HG02970 (cell line): ENCODE data around the gene STEAP3.

Experiments
- ATAC-seq: cut with Tn5 transposase; IDR thresholded peaks from one replicate; pipeline ENCODE4 v1.9.1; 2021; ENCODE audit warnings: mild to moderate bottlenecking, moderate library complexity, moderate number of reproducible peaks; ENCODE audit not compliant: unreplicated experiment, low FRiP score

STEAP3 gene

GRCh38 chr2:119224391-119225104, 914 bp downstream of the STEAP3 start:
- ATAC-seq = no peak

- ATAC-seq = no peak
Observed at GRCh38 chr2:119225105-119225865, 1.7 kb downstream of the STEAP3 start.

- ATAC-seq = no peak
Observed at GRCh38 chr2:119225926-119226325, 2.3 kb downstream of the STEAP3 start.

GRCh38 chr2:119227346-119227745, 3.7 kb downstream of the STEAP3 start:
- no peak for ATAC-seq

- ATAC-seq = no peak
Observed at GRCh38 chr2:119228136-119228535, 4.5 kb downstream of the STEAP3 start.

- no peak for ATAC-seq
Observed at GRCh38 chr2:119228964-119229363, 5.3 kb downstream of the STEAP3 start.

GRCh38 chr2:119229716-119230115, 6.1 kb downstream of the STEAP3 start:
- ATAC-seq = no peak

- ATAC-seq = no peak
Observed at GRCh38 chr2:119230219-119231185, 6.9 kb downstream of the STEAP3 start.

GRCh38 chr2:119231975-119232665, 8.5 kb downstream of the STEAP3 start:
- no peak for ATAC-seq

- no peak for ATAC-seq
Observed at GRCh38 chr2:119232666-119232993, 9.0 kb downstream of the STEAP3 start.

GRCh38 chr2:119233326-119234020, 9.8 kb downstream of the STEAP3 start:
- no peak for ATAC-seq

GRCh38 chr2:119234021-119235019, 10.7 kb downstream of the STEAP3 start:
- ATAC-seq = no peak

- no peak for ATAC-seq
Observed at GRCh38 chr2:119236796-119237195, 13.2 kb downstream of the STEAP3 start.

GRCh38 chr2:119240311-119241204, 16.9 kb downstream of the STEAP3 start:
- no peak for ATAC-seq

GRCh38 chr2:119241205-119241532, 17.5 kb downstream of the STEAP3 start:
- ATAC-seq = no peak

GRCh38 chr2:119242276-119243119, 18.9 kb downstream of the STEAP3 start:
- ATAC-seq = no peak

- no peak for ATAC-seq
Observed at GRCh38 chr2:119243621-119244020, 20.0 kb downstream of the STEAP3 start.
